Endothelial cell of umbilical vein (primary cell): Measurements from ENCODE around the gene WDR86. TPM values are rescaled to one million over a fixed set of nuclear protein-coding genes. Genes with fewer than 3 reads are reported as not detected.

Experiments used
- BruUV-seq: library from RNA; stranded (reverse); fragments of 400-500 nt; replicated peaks from 2 replicates; lab custom pipeline; 2021; lab: Mats Ljungman, UMichigan
- CTCF ChIA-PET: fragments of 300-600, 350-600 bp; sonication (Branson Sonifier 250); formaldehyde crosslinking; loops from one replicate; lab custom pipeline; 2021; ENCODE audit warnings: antibody characterized with exemption, inconsistent platforms; lab: Charles Lee
- POLR2A ChIA-PET: fragments of 300-600, 350-600 bp; sonication (Branson Sonifier 250); formaldehyde crosslinking; loops from one replicate; lab custom pipeline; 2021; ENCODE audit warnings: antibody characterized with exemption, inconsistent platforms; lab: Charles Lee
- DNase-seq: peaks from one replicate; pipeline ENCODE4 v3.0.0-alpha.2; 2011; ENCODE audit warnings: low read depth, low spot score
- FAIRE-seq: peaks from 2 replicates; lab custom pipeline; 2011; peaks lifted over from hg19 to GRCh38; lab: Jason Lieb, UNC
- H2AFZ ChIP-seq: 2 replicates; pipeline ENCODE4 v1.6.0; 2012; ENCODE audit warnings: low read depth, low read length, control low read depth, inconsistent platforms
- H3K27ac ChIP-seq: 2 replicates; pipeline ENCODE4 v1.5.1; 2011; ENCODE audit warnings: low read depth, mild to moderate bottlenecking, control low read depth, low read length, moderate library complexity; ENCODE audit not compliant: insufficient read depth
- H3K27me3 ChIP-seq, 2 experiments: 2 replicates each; pipeline versions ENCODE4 v1.6.0 to v1.6.1; 2011; ENCODE audit warnings: low read length in 2 of 2, mixed read lengths in 1 of 2; ENCODE audit not compliant: control insufficient read depth in 2 of 2, insufficient read depth in 2 of 2
- H3K36me3 ChIP-seq, 2 experiments: 2 replicates in 1 of 2; 3 replicates in 1 of 2; pipeline ENCODE4 v1.5.1; 2011; ENCODE audit warnings: low read length in 2 of 2, mild to moderate bottlenecking in 1 of 2, moderate library complexity in 1 of 2; ENCODE audit not compliant: control insufficient read depth in 2 of 2, insufficient read depth in 2 of 2; ENCODE audit errors: extremely low read depth in 1 of 2
- H3K4me1 ChIP-seq: 3 replicates; pipeline ENCODE4 v1.5.1; 2011; ENCODE audit warnings: mild to moderate bottlenecking, low read length; ENCODE audit not compliant: control insufficient read depth, insufficient read depth; ENCODE audit errors: extremely low read depth
- H3K4me2 ChIP-seq: 2 replicates; pipeline ENCODE4 v1.6.1; 2011; ENCODE audit warnings: low read length, control low read depth, mixed read lengths; ENCODE audit not compliant: insufficient read depth
- H3K4me3 ChIP-seq, 3 experiments: fragments of 200-600 bp in 1 of 3; sonication (generic), shearing (Covaris generic) in 1 of 3; replicated peaks in 1 of 3; 2 replicates each; pipeline ENCODE4 v1.5.1; 2011 to 2016; ENCODE audit warnings: control low read depth in 3 of 3, low read length in 3 of 3, mild to moderate bottlenecking in 2 of 3, inconsistent platforms in 1 of 3, low read depth in 1 of 3, moderate library complexity in 1 of 3; ENCODE audit not compliant: insufficient read depth in 1 of 3
- H3K79me2 ChIP-seq: 2 replicates; pipeline ENCODE4 v1.6.0; 2012; ENCODE audit warnings: low read length, inconsistent platforms; ENCODE audit not compliant: control insufficient read depth, insufficient read depth
- H3K9ac ChIP-seq: replicated peaks from 2 replicates; pipeline ENCODE3; 2011; ENCODE audit warnings: low read length, control low read depth; ENCODE audit not compliant: insufficient read depth; ENCODE audit errors: extremely low read depth
- H3K9me1 ChIP-seq: replicated peaks from 3 replicates; pipeline ENCODE4 v1.6.0; 2011; ENCODE audit warnings: mild to moderate bottlenecking, low read length; ENCODE audit not compliant: control insufficient read depth, insufficient read depth; ENCODE audit errors: extremely low read depth
- H3K9me3 ChIP-seq: replicated peaks from 2 replicates; pipeline ENCODE4 v1.5.1; 2012; ENCODE audit warnings: low read length, inconsistent platforms; ENCODE audit not compliant: control insufficient read depth, insufficient read depth
- H4K20me1 ChIP-seq: replicated peaks from 2 replicates; pipeline ENCODE3; 2011; ENCODE audit warnings: mild to moderate bottlenecking, low read length; ENCODE audit not compliant: control insufficient read depth, insufficient read depth; ENCODE audit errors: extremely low read depth
- CTCF ChIP-seq, 2 donors: IDR thresholded peaks; 1 replicate in 1 of 2; 2 replicates in 1 of 2; pipeline ENCODE4 v1.5.1; 2011; ENCODE audit warnings: low read length in 2 of 2, mild to moderate bottlenecking in 2 of 2, moderate library complexity in 2 of 2, control low read depth in 1 of 2, inconsistent platforms in 1 of 2, low read depth in 1 of 2; ENCODE audit not compliant: insufficient read depth in 1 of 2; ENCODE audit errors: extremely low read depth in 1 of 2
- EZH2 ChIP-seq: IDR thresholded peaks from 2 replicates; pipeline ENCODE4 v1.6.1; 2012; ENCODE audit warnings: borderline replicate concordance, low read depth, mild to moderate bottlenecking, moderate library complexity, low read length, inconsistent platforms; ENCODE audit not compliant: severe bottlenecking
- FOS ChIP-seq: IDR thresholded peaks from 2 replicates; pipeline ENCODE4 v1.6.1; 2011; ENCODE audit warnings: mild to moderate bottlenecking, low read length, moderate library complexity, borderline replicate concordance; ENCODE audit not compliant: insufficient read depth
- GATA2 ChIP-seq: IDR thresholded peaks from 2 replicates; pipeline ENCODE4 v1.7.0; 2011; ENCODE audit warnings: low read depth, mild to moderate bottlenecking, moderate library complexity, mixed read lengths, low read length; ENCODE audit not compliant: insufficient read length, insufficient read depth
- JUN ChIP-seq: IDR thresholded peaks from 2 replicates; pipeline ENCODE4 v1.6.1; 2011; ENCODE audit warnings: borderline replicate concordance, low read depth; ENCODE audit not compliant: insufficient read length, insufficient read depth
- MYC ChIP-seq: IDR thresholded peaks from one replicate; pipeline ENCODE4 v1.6.1; 2011; ENCODE audit warnings: mild to moderate bottlenecking, low read depth, low read length
- POLR2A ChIP-seq: IDR thresholded peaks from 2 replicates; pipeline ENCODE4 v1.6.1; 2012; ENCODE audit warnings: low read depth, mild to moderate bottlenecking, control low read depth, low read length
- POLR2AphosphoS5 ChIP-seq: IDR thresholded peaks from 2 replicates; pipeline ENCODE4 v1.6.1; 2012; ENCODE audit warnings: low read depth, mild to moderate bottlenecking, control low read depth, low read length, moderate library complexity; ENCODE audit not compliant: insufficient read depth
- dilution Hi-C: fragments of 300-500 bp; cut with MboI; formaldehyde crosslinking; loops from one replicate; pipeline ENCODE4 v1.15.0; 2019; ENCODE audit warnings: low sequenced_read_pairs; ENCODE audit not compliant: extremely low pct_ligation_motif_present
- intact Hi-C: fragments of 100-400 bp; cut with micrococcal nuclease; formaldehyde crosslinking; loops from one replicate; pipeline ENCODE4 v1.10.0; 2022
- polyA plus RNA-seq, 4 experiments: library from polyadenylated mRNA; depleted of rRNA in 3 of 4; stranded (reverse) in 3 of 4; unstranded in 1 of 4; fragments of >200 nt; gene quantifications; 2 replicates each; pipeline versions ENCODE4 v1.2.1 to v1.2.3, GENCODE V29; 2011 to 2012; ENCODE audit warnings: missing spikeins in 1 of 4
- total RNA-seq: library from RNA; stranded (reverse); gene quantifications from 2 replicates; pipeline ENCODE4 v1.2.3, GENCODE V29; 2021
- TF ChIP-seq, protein P1 (sequence below): IDR thresholded peaks from 2 replicates; pipeline ENCODE4 v1.6.1; 2011; ENCODE audit not compliant: insufficient read depth, insufficient read length

WDR86 gene
- total and polyA plus RNA-seq, 2 donors (not counting 3 experiments of a cell fraction or from before 2014, with no cell fraction given) = not detected

DNA sequence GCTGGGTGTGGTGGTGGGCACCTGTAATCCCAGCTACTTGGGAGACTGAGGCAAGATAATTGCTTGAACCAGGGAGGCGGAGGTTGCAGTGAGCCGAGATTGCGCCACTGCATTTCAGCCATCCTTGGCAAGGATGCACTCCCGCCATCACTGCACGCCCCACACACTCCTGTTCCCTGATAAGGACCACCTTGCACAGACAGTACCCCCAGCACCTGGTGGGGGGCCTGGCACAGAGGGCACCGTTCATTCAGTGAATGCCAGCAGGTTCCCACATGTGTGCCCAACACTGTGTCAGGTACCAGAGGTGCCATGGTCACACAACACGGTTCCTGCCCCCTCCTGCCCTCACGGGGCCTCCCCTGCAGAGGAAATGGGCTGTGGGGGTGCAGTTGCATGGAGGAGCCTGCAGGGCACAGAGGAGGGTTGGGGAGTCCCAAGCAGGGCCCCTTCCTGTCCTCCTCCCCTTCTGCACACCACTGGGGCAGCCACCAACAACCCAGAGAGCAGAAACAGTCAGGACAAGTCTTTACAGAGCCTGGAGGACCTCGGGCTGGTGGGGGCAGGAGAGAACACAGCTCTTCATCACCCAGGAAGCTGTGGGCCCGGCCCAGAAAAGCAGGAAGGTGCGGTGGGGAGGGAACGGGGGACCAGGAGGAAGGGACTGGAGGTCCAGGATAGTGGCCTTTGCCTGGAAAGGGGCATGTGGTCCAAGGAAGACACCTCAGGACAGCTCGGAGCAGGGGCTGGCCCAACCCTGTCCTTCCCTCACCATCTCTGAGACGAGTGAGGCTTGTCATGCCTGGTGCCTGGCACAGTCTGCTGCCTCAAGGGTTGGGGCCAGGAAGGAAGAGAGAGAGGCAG is 23.1 kb upstream of the WDR86 start:
- ChIA-PET POLR2A (no interaction called here), CTCF (no interaction called here)
- intact Hi-C loops = no loop called here
- dilution Hi-C loops = no loop called here
- no peak overlapping the region for H3K27ac ChIP-seq
- H3K79me2 ChIP-seq = no peaks in the 10 kb centered on the region
- no peak overlapping the region for H3K4me2 ChIP-seq
- no peak overlapping the region for H3K9ac ChIP-seq
- H3K9me3 ChIP-seq = no peaks in the 10 kb centered on the region
- H2AFZ ChIP-seq = no peak overlapping the region
- H3K27me3 ChIP-seq = no peaks in the 10 kb centered on the region
- BruUV-seq = no TSS peak
- FAIRE-seq (no peak), DNase-seq (no peak)
- H3K4me1 ChIP-seq = no peaks in the 10 kb centered on the region
- H4K20me1 ChIP-seq = no peaks in the 10 kb centered on the region
- H3K4me3 ChIP-seq = no peak overlapping the region
- no peak for TF ChIP-seq JUN
- no peak for TF ChIP-seq GATA2
- TF ChIP-seq MYC = no peak
- no peak for TF ChIP-seq POLR2AphosphoS5
- no peak for TF ChIP-seq FOS
- no peak for TF ChIP-seq POLR2A
- TF ChIP-seq, protein P1, sequence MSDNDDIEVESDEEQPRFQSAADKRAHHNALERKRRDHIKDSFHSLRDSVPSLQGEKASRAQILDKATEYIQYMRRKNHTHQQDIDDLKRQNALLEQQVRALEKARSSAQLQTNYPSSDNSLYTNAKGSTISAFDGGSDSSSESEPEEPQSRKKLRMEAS = no peak
- TF ChIP-seq CTCF (IDR thresholded peaks at IDR 0.05; ENCODE audit: extremely low read depth in 1 of 2, insufficient read depth in 1 of 2, low read depth in 1 of 2, low read length in 2 of 2) = no peak
- no peak for TF ChIP-seq EZH2
- no peaks in the 10 kb centered on the region for H3K9me1 ChIP-seq
- H3K36me3 ChIP-seq = no peaks in the 10 kb centered on the region
